HepG2 (cell line): ENCODE data around the gene OR5AL1. TPM values are rescaled to one million over a fixed set of nuclear protein-coding genes. Genes with fewer than 3 reads are reported as not detected.
A peak's percentile ranks its signal among the peaks of the same experiment; 100 is the strongest.

Experiments used
- ATAC-seq: fragments of 200-7000 bp; cut with Tn5 transposase; 3 replicates; pipeline ENCODE4 v1.9.1; 2020; ENCODE audit warnings: mild to moderate bottlenecking, moderate library complexity
- BruUV-seq: library from RNA; stranded (reverse); fragments of 400-500 nt; replicated peaks from 2 replicates; lab custom pipeline; 2021; lab: Mats Ljungman, UMichigan
- CTCF ChIA-PET: fragments of 300-600 bp; formaldehyde crosslinking; extraction: SDS; loops from one replicate; lab custom pipeline; 2021; ENCODE audit warnings: low total read pairs, inconsistent platforms, low intra/inter-chr PET ratio; lab: Yijun Ruan, JAX
- POLR2A ChIA-PET: fragments of 350-600 bp; sonication (Branson Sonifier 250); formaldehyde crosslinking; loops from one replicate; lab custom pipeline; 2020; ENCODE audit warnings: antibody characterized with exemption, inconsistent platforms; lab: Yijun Ruan, JAX
- DNase-seq: peaks from one replicate; pipeline ENCODE4 v3.0.0-alpha.2; 2015; ENCODE audit warnings: low spot score
- FAIRE-seq: peaks from 3 replicates; lab custom pipeline; 2011; peaks lifted over from hg19 to GRCh38; lab: Jason Lieb, UNC
- H2AFZ ChIP-seq: one replicate; pipeline ENCODE4 v1.6.1; 2011; ENCODE audit warnings: low read length, inconsistent platforms
- H3K27ac ChIP-seq: fragments of 300-600 bp; 3 replicates; pipeline ENCODE4 v1.8.0; 2011; ENCODE audit warnings: mixed run types, mild to moderate bottlenecking, mixed read lengths, low read length, inconsistent platforms; ENCODE audit not compliant: insufficient read depth; ENCODE audit errors: extremely low read length
- H3K27me3 ChIP-seq, 2 experiments: fragments of 200-600 bp in 1 of 2; 2 replicates in 1 of 2; 3 replicates in 1 of 2; pipeline versions ENCODE4 v1.6.0 to v1.8.0; 2011; ENCODE audit warnings: low read length in 2 of 2, mild to moderate bottlenecking in 2 of 2, moderate library complexity in 2 of 2, inconsistent platforms in 1 of 2; ENCODE audit not compliant: insufficient read depth in 2 of 2, control insufficient read depth in 1 of 2
- H3K36me3 ChIP-seq, 2 experiments: fragments of 200-600 bp in 1 of 2; replicated peaks in 1 of 2; 2 replicates in 1 of 2; 3 replicates in 1 of 2; pipeline versions ENCODE4 v1.5.1 to v1.8.0; 2011; ENCODE audit warnings: low read length in 2 of 2, inconsistent platforms in 1 of 2; ENCODE audit not compliant: insufficient read depth in 2 of 2, control insufficient read depth in 1 of 2
- H3K4me1 ChIP-seq: 2 replicates; pipeline ENCODE4 v1.5.1; 2012; ENCODE audit warnings: low read length, inconsistent platforms; ENCODE audit not compliant: insufficient read depth
- H3K4me2 ChIP-seq: 2 replicates; pipeline ENCODE4 v1.6.0; 2011; ENCODE audit warnings: low read depth, low read length, inconsistent platforms
- H3K4me3 ChIP-seq, 3 experiments: fragments of 200-600 bp in 1 of 3; sonication (generic), shearing (Covaris generic) in 1 of 3; replicated peaks in 1 of 3; 2 replicates each; pipeline ENCODE4 v1.5.1; 2011 to 2016; ENCODE audit warnings: low read length in 3 of 3, inconsistent platforms in 2 of 3, low read depth in 2 of 3, mild to moderate bottlenecking in 2 of 3, control low read depth in 1 of 3, mixed read lengths in 1 of 3; ENCODE audit not compliant: insufficient read depth in 1 of 3
- H3K79me2 ChIP-seq: one replicate; pipeline ENCODE4 v1.6.1; 2011; ENCODE audit warnings: low read length, inconsistent platforms; ENCODE audit not compliant: insufficient read depth
- H3K9ac ChIP-seq: 2 replicates; pipeline ENCODE4 v1.6.0; 2011; ENCODE audit warnings: mild to moderate bottlenecking, low read depth, low read length, inconsistent platforms; ENCODE audit not compliant: insufficient read depth
- H3K9me3 ChIP-seq: 2 replicates; pipeline ENCODE4 v1.5.1; 2012; ENCODE audit warnings: mild to moderate bottlenecking, low read length
- H4K20me1 ChIP-seq: 2 replicates; pipeline ENCODE4 v1.6.0; 2011; ENCODE audit warnings: inconsistent platforms, mild to moderate bottlenecking, low read length, moderate library complexity; ENCODE audit not compliant: insufficient read depth
- CBX5 ChIP-seq: sonication (generic); formaldehyde crosslinking; IDR thresholded peaks from 2 replicates; pipeline ENCODE4 v1.4.0; 2020; ENCODE audit warnings: missing genetic modification reagents, borderline replicate concordance
- CEBPB ChIP-seq: IDR thresholded peaks from 2 replicates; pipeline ENCODE4 v1.6.1; 2011; ENCODE audit warnings: low read depth, low read length, improper control_type of control experiment, borderline replicate concordance
- KMT2B ChIP-seq: IDR thresholded peaks from 2 replicates; pipeline ENCODE4 v1.6.1; 2016; ENCODE audit warnings: missing genetic modification reagents, missing compliant biosample characterization
- MAFG ChIP-seq: sonication (generic); formaldehyde crosslinking; IDR thresholded peaks from 2 replicates; pipeline ENCODE4 v1.5.1; 2020; ENCODE audit warnings: mild to moderate bottlenecking, missing genetic modification reagents
- MZF1 ChIP-seq: sonication (generic); formaldehyde crosslinking; IDR thresholded peaks from 2 replicates; pipeline ENCODE4 v1.8.1; 2023; ENCODE audit warnings: mild to moderate bottlenecking, missing genetic modification reagents, borderline replicate concordance
- SP140L ChIP-seq: sonication (generic); formaldehyde crosslinking; IDR thresholded peaks from 2 replicates; pipeline ENCODE4 v1.4.0; 2020; ENCODE audit warnings: missing genetic modification reagents, borderline replicate concordance
- ZNF205 ChIP-seq: IDR thresholded peaks from 2 replicates; pipeline ENCODE4 v1.6.1; 2018; ENCODE audit warnings: missing biosample characterization, missing genetic modification reagents
- WGBS: methylation state at CpG from one replicate; pipeline ENCODE4 v1.1.6; 2017; ENCODE audit warnings: low lambda C conversion rate; 5-methylcytosine and 5-hydroxymethylcytosine counted together
- in situ Hi-C: cut with HindIII; loops from 2 replicates; pipeline ENCODE4 v1.10.0; 2017; ENCODE audit warnings: low pct_unique_long_range_greater_than_20kb; ENCODE audit not compliant: extremely low pct_ligation_motif_present
- intact Hi-C: fragments of 100-400 bp; cut with micrococcal nuclease; formaldehyde crosslinking; loops from one replicate; pipeline ENCODE4 v1.10.0; 2022; ENCODE audit not compliant: unreplicated experiment
- polyA plus RNA-seq, 8 experiments: library from polyadenylated mRNA; depleted of rRNA in 3 of 8; stranded (reverse) in 7 of 8; unstranded in 1 of 8; fragments of >200 nt; fragmentation: Illumina TruSeq in 4 of 8; extraction: Trizol in 4 of 8; gene quantifications; 2 replicates each; pipeline versions ENCODE4 v1.2.1 to v1.2.3, GENCODE V29; 2011 to 2016; ENCODE audit warnings: low read depth in 4 of 8, missing spikeins in 1 of 8, mixed read lengths in 1 of 8; ENCODE audit not compliant: insufficient read depth in 1 of 8
- total RNA-seq, 5 experiments: library from RNA; depleted of rRNA; stranded (reverse); fragments of >200 nt; fragmentation: Illumina TruSeq; extraction: Trizol; gene quantifications; 2 replicates each; pipeline ENCODE4 v1.2.3, GENCODE V29; 2016; ENCODE audit warnings: low read depth in 1 of 5

OR5AL1 gene
- total and polyA plus RNA-seq, 2 of the 13 experiments (the other 11 are each of a cell fraction or from before 2014, with no cell fraction given), result not detected

GRCh38 chr11:56380120-56380519 lies 32.4 kb upstream of the OR5AL1 start:
- no peak overlapping the region for H3K4me2 ChIP-seq
- no peaks in the 10 kb centered on the region for H3K36me3 ChIP-seq
- no peaks in the 10 kb centered on the region for H3K4me1 ChIP-seq
- no peak overlapping the region for H2AFZ ChIP-seq
- no peak for TF ChIP-seq MZF1 (CRISPR knock-in tag)
- TF ChIP-seq ZNF205 (CRISPR knock-in tag), result no peak
- no peak for TF ChIP-seq SP140L (CRISPR knock-in tag)
- no peak for TF ChIP-seq MAFG (CRISPR knock-in tag)
- TF ChIP-seq CEBPB, result peak; percentile 49; the same call in 1 of the 2 replicates
- TF ChIP-seq CBX5 (CRISPR knock-in tag), result no peak
- TF ChIP-seq KMT2B (CRISPR knock-in tag), result no peak
- POLR2A ChIA-PET, result no interaction called here
- no peak overlapping the region for H3K27ac ChIP-seq
- DNase-seq, result no peak
- no peak overlapping the region for H3K9ac ChIP-seq
- no peak overlapping the region for H3K4me3 ChIP-seq
- no peaks in the 10 kb centered on the region for H3K79me2 ChIP-seq
- no peaks in the 10 kb centered on the region for H3K27me3 ChIP-seq
- intact Hi-C loops (no loop called here), in situ Hi-C loops (no loop called here)
- H3K9me3 ChIP-seq, result peaks cover 17% of the 10 kb centered on the region
- 3% methylated on average over 2 of the region's 2 CpGs for WGBS
- CTCF ChIA-PET, result no interaction called here
- no TSS peak for BruUV-seq
- FAIRE-seq, result no peak
- no peaks in the 10 kb centered on the region for H4K20me1 ChIP-seq
- no peak for ATAC-seq

- DNase-seq, result no peak
- H3K36me3 ChIP-seq, result no peaks in the 10 kb centered on the region
- no peak overlapping the region for H3K9ac ChIP-seq
- 18% methylated on average over 3 of the region's 3 CpGs for WGBS
- no peak for TF ChIP-seq KMT2B (CRISPR knock-in tag)
- TF ChIP-seq, all 625 proteins: peak for 0
- ChIA-PET POLR2A (no interaction called here), CTCF (no interaction called here)
- Histone ChIP-seq H3K79me2 (no peaks in the 10 kb centered on the region), H3K4me3 (no peak overlapping the region), H3K27me3 (no peaks in the 10 kb centered on the region), H3K9me3 (peaks cover 17% of the 10 kb centered on the region; the same call in 1 of the 2 replicates), H3K27ac (no peak overlapping the region), H3K4me2 (no peak overlapping the region), H3K4me1 (no peaks in the 10 kb centered on the region), H4K20me1 (no peaks in the 10 kb centered on the region), H2AFZ (no peak overlapping the region)
- in situ Hi-C loops, result no loop called here
- FAIRE-seq (no peak), ATAC-seq (no peak)
- intact Hi-C loops, result no loop called here
- BruUV-seq, result no TSS peak
Measured at GRCh38 chr11:56394381-56394780, 18.1 kb upstream of the OR5AL1 start.
